Rectal smooth muscle tissue (tissue), 1 donor: Measurements from ENCODE around the gene CABYR.

Source experiments
- H3K27ac ChIP-seq: one replicate; pipeline ENCODE4 v1.7.0; 2013; ENCODE audit warnings: low read depth, low read length, inconsistent platforms
- H3K27me3 ChIP-seq: one replicate; pipeline ENCODE4 v1.7.0; 2013; ENCODE audit warnings: low read length; ENCODE audit not compliant: control insufficient read depth, insufficient read depth
- H3K36me3 ChIP-seq: one replicate; pipeline ENCODE4 v1.7.0; 2013; ENCODE audit warnings: low read length; ENCODE audit not compliant: control insufficient read depth, insufficient read depth
- H3K4me1 ChIP-seq: one replicate; pipeline ENCODE4 v1.7.0; 2013; ENCODE audit warnings: low read length; ENCODE audit not compliant: control insufficient read depth, insufficient read depth
- H3K4me3 ChIP-seq: one replicate; pipeline ENCODE4 v1.7.0; 2013; ENCODE audit warnings: low read length
- H3K9ac ChIP-seq: one replicate; pipeline ENCODE4 v1.7.0; 2013; ENCODE audit warnings: low read length

Gene CABYR

DNA sequence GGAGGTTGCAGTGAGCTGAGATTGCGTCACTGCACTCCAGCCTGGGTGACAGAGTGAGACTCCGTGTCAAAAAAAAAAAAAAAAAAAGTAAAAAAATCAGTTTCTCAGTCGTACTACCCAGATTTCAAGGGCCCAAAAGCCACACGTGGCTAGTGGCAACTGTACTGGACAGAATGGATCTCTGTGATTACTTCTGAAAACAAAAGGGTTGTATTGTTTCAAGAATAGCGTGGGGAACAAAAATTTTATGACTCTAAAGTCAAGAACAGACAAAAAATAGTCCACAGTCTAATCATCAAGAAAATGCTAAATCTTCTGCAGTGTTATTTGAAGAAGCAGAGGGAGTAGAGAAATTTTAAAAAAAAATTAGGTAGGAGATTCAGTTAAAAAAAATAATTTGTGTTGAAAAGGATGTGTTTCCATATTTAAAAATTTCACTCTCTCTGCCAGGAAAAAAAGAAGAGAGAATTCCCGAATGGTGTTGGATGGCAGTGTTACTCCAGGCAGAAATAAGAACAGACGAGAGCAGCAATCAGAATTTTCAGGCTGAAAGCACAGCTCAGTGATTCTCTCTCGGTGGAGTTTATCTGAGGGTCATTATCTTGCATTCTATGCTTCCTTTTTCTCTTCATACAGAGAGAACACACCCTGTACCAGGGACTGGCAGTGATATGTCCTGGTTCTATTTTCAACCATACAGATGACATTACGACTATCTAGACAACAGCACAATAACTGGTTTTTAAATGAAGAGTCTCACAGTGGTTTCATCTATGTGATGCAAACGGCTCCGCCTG lies 61.8 kb downstream of the CABYR start:
- Histone ChIP-seq H3K4me3 (no peak overlapping the region), H3K9ac (no peak overlapping the region), H3K4me1 (peaks cover 13% of the 10 kb centered on the region), H3K27me3 (no peaks in the 10 kb centered on the region), H3K27ac (no peak overlapping the region), H3K36me3 (no peaks in the 10 kb centered on the region)

GRCh38 chr18:24201699-24202687 lies 63.1 kb downstream of the CABYR start:
- H3K9ac ChIP-seq = no peak overlapping the region
- H3K27me3 ChIP-seq = no peaks in the 10 kb centered on the region
- peaks cover 13% of the 10 kb centered on the region for H3K4me1 ChIP-seq
- no peak overlapping the region for H3K4me3 ChIP-seq
- peak overlapping the region; percentile 15 for H3K27ac ChIP-seq
- no peaks in the 10 kb centered on the region for H3K36me3 ChIP-seq

- no peaks in the 10 kb centered on the region for H3K36me3 ChIP-seq
- H3K27me3 ChIP-seq = no peaks in the 10 kb centered on the region
- H3K27ac ChIP-seq = no peak overlapping the region
- no peak overlapping the region for H3K9ac ChIP-seq
- H3K4me1 ChIP-seq = peaks cover 9% of the 10 kb centered on the region
- no peak overlapping the region for H3K4me3 ChIP-seq
Observed at GRCh38 chr18:24204904-24205303, 66.0 kb downstream of the CABYR start.

- H3K4me1 ChIP-seq = peaks cover 4% of the 10 kb centered on the region
- no peak overlapping the region for H3K27ac ChIP-seq
- H3K4me3 ChIP-seq = no peak overlapping the region
- H3K27me3 ChIP-seq = no peaks in the 10 kb centered on the region
- no peaks in the 10 kb centered on the region for H3K36me3 ChIP-seq
- no peak overlapping the region for H3K9ac ChIP-seq
Observed at GRCh38 chr18:24208270-24209035, 69.6 kb downstream of the CABYR start.

GRCh38 chr18:24209558-24209957 lies 70.7 kb downstream of the CABYR start:
- Histone ChIP-seq H3K27me3 (no peaks in the 10 kb centered on the region), H3K4me3 (no peak overlapping the region), H3K9ac (no peak overlapping the region), H3K27ac (no peak overlapping the region), H3K36me3 (no peaks in the 10 kb centered on the region), H3K4me1 (peaks cover 11% of the 10 kb centered on the region)
